Thoracic aorta (tissue), 2 donors: ENCODE measurements around the gene SLC30A4. TPM values are rescaled to one million over a fixed set of nuclear protein-coding genes. Genes with fewer than 3 reads are reported as not detected.

ENCODE experiments used
- ATAC-seq: fragments of 150-250 bp; one replicate; pipeline ENCODE4 v1.8.0; 2017; ENCODE audit warnings: low read depth; ENCODE audit not compliant: insufficient number of reproducible peaks, low FRiP score
- DNase-seq: peaks from one replicate; pipeline ENCODE4 v3.0.0-alpha.2; 2020; ENCODE audit warnings: low spot score
- H3K27ac ChIP-seq, 2 donors: fragments of 200-600 bp; sonication (generic); 1 replicate in 1 of 2; 2 replicates in 1 of 2; pipeline ENCODE4 v1.5.1; 2016; ENCODE audit warnings: mild to moderate bottlenecking in 2 of 2, moderate library complexity in 2 of 2
- H3K27me3 ChIP-seq: fragments of 200-600 bp; sonication (generic); replicated peaks from 2 replicates; pipeline ENCODE4 v1.6.0; 2016; ENCODE audit warnings: mild to moderate bottlenecking; ENCODE audit not compliant: insufficient read depth
- H3K36me3 ChIP-seq: fragments of 200-600 bp; sonication (generic); one replicate; pipeline ENCODE4 v1.5.1; 2016
- H3K4me1 ChIP-seq, 2 donors: fragments of 200-600 bp; sonication (generic); 1 replicate in 1 of 2; 2 replicates in 1 of 2; pipeline versions ENCODE4 v1.5.1 to v1.6.0; 2016; ENCODE audit warnings: low read depth in 2 of 2, mild to moderate bottlenecking in 1 of 2; ENCODE audit not compliant: control insufficient read depth in 1 of 2
- H3K4me3 ChIP-seq: fragments of 200-600 bp; sonication (generic); 2 replicates; pipeline ENCODE4 v1.5.1; 2016; ENCODE audit warnings: mild to moderate bottlenecking
- H3K9me3 ChIP-seq: fragments of 200-600 bp; sonication (generic); 2 replicates; pipeline ENCODE4 v1.5.1; 2016
- total RNA-seq, 2 donors: library from RNA; depleted of rRNA; stranded (reverse); fragments of >200 nt; gene quantifications; one replicate each; pipeline versions ENCODE4 v1.1.0 to v1.2.3, GENCODE V29; 2016
- TF ChIP-seq, protein P1 (sequence below): fragments of 200-600 bp; sonication (generic); IDR thresholded peaks from one replicate; pipeline ENCODE4 v1.5.1; 2019; ENCODE audit warnings: antibody characterized with exemption

Gene SLC30A4
- total RNA-seq, 2 donors from 2014 or later = 6.5 to 11.1 TPM

DNA sequence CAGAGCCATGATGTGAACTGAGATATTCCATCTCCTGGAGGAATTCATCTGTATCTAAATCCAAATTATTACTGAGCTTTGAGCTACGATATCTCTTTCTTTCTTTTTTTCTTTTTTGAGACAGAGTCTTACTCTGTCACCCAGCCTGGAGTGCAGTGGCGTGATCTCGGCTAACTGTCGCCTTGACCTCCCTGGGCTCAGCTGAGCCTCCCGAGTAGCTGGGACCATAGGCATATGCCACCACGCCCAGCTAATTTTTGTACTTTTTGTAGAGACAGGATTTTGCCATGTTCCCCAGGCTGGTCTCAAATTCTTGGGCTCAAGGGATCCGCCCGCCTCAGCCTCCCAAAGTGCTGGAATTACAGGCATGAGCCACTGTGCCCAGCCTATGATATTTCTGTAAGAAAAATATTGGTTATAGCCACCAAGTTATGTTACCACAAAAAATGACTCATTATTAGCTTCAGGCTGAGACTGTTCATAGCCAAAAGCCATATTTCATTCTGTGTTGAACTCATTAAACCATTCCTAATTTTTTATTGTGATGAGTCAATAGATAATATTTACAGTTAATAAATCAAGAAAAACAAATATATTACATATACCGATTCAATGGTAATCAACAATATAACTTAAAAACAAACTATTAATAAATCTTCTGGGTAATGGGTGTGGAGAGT is 27.1 kb upstream of the SLC30A4 start:
- no peak for ATAC-seq
- no peak overlapping the region for H3K27ac ChIP-seq

DNA sequence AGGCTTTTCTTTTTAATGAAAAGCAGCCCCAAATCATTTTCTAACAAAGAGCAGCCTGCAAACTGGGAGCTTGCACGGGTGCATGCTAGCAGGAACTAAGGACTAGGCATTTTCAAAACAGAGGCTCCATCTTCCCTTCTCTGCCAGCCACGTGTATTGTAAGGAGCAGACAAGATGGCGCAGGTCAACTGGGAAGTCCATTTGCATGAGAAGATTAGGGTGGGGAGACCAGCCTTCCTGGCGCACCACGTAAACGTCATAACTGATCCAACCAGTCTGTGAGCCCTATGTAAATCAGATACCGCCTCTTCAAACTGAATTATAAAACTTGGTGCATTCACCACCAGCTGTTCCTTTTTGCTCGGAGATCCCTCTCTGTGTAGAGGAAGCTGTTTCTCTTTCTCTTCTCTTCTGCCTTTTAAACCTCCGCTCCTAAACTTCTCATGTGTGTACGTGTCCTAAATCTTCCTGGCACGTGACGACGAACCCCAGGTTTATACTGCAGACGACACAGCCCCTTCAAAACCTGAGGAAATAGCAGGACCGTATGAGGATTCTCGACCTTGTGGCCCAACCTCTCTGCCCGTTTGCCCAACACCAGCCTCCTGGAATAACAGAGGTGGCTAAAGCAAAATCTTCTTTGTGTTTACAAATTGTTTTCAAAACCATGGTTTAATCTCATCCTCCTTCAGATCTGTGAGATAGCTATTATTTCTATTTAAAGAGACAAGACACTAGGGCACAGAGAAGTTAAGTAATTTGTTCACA is 26.4 kb upstream of the SLC30A4 start:
- Histone ChIP-seq H3K36me3 (no peaks in the 10 kb centered on the region), H3K27ac (no peak overlapping the region), H3K9me3 (no peaks in the 10 kb centered on the region), H3K4me1 (no peaks in the 10 kb centered on the region), H3K27me3 (no peaks in the 10 kb centered on the region), H3K4me3 (no peak overlapping the region)
- TF ChIP-seq, protein P1, sequence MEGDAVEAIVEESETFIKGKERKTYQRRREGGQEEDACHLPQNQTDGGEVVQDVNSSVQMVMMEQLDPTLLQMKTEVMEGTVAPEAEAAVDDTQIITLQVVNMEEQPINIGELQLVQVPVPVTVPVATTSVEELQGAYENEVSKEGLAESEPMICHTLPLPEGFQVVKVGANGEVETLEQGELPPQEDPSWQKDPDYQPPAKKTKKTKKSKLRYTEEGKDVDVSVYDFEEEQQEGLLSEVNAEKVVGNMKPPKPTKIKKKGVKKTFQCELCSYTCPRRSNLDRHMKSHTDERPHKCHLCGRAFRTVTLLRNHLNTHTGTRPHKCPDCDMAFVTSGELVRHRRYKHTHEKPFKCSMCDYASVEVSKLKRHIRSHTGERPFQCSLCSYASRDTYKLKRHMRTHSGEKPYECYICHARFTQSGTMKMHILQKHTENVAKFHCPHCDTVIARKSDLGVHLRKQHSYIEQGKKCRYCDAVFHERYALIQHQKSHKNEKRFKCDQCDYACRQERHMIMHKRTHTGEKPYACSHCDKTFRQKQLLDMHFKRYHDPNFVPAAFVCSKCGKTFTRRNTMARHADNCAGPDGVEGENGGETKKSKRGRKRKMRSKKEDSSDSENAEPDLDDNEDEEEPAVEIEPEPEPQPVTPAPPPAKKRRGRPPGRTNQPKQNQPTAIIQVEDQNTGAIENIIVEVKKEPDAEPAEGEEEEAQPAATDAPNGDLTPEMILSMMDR = no peak
- ATAC-seq (no peak), DNase-seq (no peak)

More for the DNA sequence above, 27.1 kb upstream of the SLC30A4 start:
- no peaks in the 10 kb centered on the region for H3K27me3 ChIP-seq
- no peaks in the 10 kb centered on the region for H3K4me1 ChIP-seq
- TF ChIP-seq, protein P1 = no peak
- no peak for DNase-seq
- no peaks in the 10 kb centered on the region for H3K36me3 ChIP-seq
- H3K9me3 ChIP-seq = no peaks in the 10 kb centered on the region
- no peak overlapping the region for H3K4me3 ChIP-seq

DNA sequence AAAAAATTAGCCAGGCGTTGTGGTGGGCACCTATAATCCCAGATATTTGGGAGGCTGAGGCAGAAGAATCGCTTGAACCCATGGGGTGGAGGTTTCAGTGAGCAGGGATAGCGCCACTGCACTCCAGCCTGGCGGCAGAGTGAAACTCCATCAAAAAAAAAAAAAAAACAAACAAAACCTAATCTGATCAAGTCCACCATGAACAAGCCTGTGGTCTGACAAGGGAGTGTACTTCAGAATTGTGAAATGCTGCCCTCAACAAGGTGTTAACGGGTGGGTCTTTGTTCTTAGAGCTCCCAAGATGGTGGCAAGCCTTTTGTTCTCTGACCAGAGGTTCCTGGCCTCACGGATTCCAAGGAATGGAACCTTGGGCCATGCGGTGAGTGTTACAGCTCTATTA is 24.2 kb upstream of the SLC30A4 start:
- no peaks in the 10 kb centered on the region for H3K27me3 ChIP-seq
- no peak overlapping the region for H3K4me3 ChIP-seq
- H3K9me3 ChIP-seq = no peaks in the 10 kb centered on the region
- no peak for ATAC-seq
- no peak for DNase-seq
- H3K4me1 ChIP-seq = no peaks in the 10 kb centered on the region
- H3K36me3 ChIP-seq = no peaks in the 10 kb centered on the region
- no peak overlapping the region for H3K27ac ChIP-seq
- TF ChIP-seq, protein P1 = no peak

DNA sequence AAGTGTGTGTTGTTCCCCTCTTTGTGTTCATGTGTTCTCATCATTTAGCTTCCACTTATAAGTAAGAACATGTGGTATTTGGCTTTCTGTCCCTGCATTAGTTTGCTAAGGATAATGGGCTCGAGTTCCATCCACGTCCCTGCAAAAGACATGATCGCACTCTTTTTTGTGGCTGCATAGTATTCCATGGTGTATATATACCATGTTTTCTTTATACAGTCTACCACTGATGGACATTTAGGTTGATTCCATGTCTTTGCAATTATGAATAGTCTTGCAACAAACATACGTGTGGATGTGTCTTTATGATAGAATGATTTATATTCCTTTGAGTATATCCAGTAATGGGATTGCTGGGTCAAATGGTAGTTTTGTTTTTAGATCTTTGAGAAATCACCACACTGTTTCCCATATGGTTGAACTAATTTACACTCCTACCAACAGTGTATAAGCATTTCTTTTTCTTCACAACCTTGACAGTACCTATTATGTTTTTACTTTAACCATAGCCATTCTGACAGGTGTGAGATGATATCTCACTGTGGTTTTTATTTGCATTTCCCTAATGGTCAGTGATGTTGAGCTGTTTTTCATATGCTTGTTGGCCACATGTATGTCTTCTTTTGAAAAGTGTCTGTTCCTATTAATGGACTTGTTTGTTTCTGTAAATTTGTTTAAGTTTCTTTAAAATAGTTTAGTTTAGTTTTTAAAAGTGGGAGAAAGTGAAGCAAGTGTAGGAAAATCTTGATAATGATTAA is 21.9 kb upstream of the SLC30A4 start:
- TF ChIP-seq, protein P1 = no peak
- no peak for ATAC-seq
- no peaks in the 10 kb centered on the region for H3K4me1 ChIP-seq

DNA sequence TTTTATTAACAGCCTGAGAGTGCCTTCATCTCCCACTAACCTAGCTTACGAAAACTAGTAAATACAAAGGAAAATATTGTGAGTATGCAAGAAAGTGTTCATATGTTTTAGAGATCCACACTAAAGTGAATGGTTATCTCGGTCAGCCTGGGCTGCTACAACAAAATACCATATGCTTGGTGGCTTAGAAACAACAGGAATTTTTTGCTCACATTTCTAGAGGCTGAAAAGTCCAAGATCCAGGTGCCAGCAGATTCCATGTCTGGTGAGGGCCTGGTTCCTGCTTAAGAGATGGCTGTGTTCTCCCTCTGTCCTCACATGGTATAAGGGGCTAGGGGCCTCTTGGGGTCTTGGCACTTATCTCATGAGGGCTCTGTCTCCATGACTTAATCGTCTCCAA is 20.5 kb upstream of the SLC30A4 start:
- no peak for DNase-seq
- Histone ChIP-seq H3K9me3 (no peaks in the 10 kb centered on the region), H3K4me3 (no peak overlapping the region), H3K27ac (no peak overlapping the region), H3K36me3 (no peaks in the 10 kb centered on the region), H3K27me3 (no peaks in the 10 kb centered on the region), H3K4me1 (no peaks in the 10 kb centered on the region)
- no peak for ATAC-seq
- TF ChIP-seq, protein P1 = no peak

More for the DNA sequence above, 21.9 kb upstream of the SLC30A4 start:
- no peak overlapping the region for H3K4me3 ChIP-seq
- H3K36me3 ChIP-seq = no peaks in the 10 kb centered on the region
- H3K27ac ChIP-seq = no peak overlapping the region
- no peaks in the 10 kb centered on the region for H3K9me3 ChIP-seq
- DNase-seq = no peak
- H3K27me3 ChIP-seq = no peaks in the 10 kb centered on the region
